ENCODE results near the gene IL13RA1.
"Not testable (repeated sequence)": the region's sequence is repeated elsewhere in the genome, so short reads cannot be mapped to it uniquely, and the experiment has no call there.

IL13RA1 gene

GRCh38 chrX:118730500-118731247, 3.3 kb downstream of the IL13RA1 start:
- FAIRE-seq, result no peak

GRCh38 chrX:118732551-118732950, 5.1 kb downstream of the IL13RA1 start:
- FAIRE-seq, result not testable (repeated sequence)

GRCh38 chrX:118734909-118735308, 7.5 kb downstream of the IL13RA1 start:
- no peak for FAIRE-seq

GRCh38 chrX:118736394-118737010, 9.1 kb downstream of the IL13RA1 start:
- FAIRE-seq, result no peak

GRCh38 chrX:118739577-118739976, 12.2 kb downstream of the IL13RA1 start:
- no peak for FAIRE-seq

GRCh38 chrX:118740276-118740889, 13.0 kb downstream of the IL13RA1 start:
- no peak for FAIRE-seq

GRCh38 chrX:118742176-118742575, 14.8 kb downstream of the IL13RA1 start:
- FAIRE-seq, result no peak

- FAIRE-seq, result no peak
Measured at GRCh38 chrX:118745570-118745969, 18.2 kb downstream of the IL13RA1 start.

GRCh38 chrX:118751950-118752783, 24.8 kb downstream of the IL13RA1 start:
- no peak for FAIRE-seq

- no peak for FAIRE-seq
Measured at GRCh38 chrX:118755633-118756032, 28.2 kb downstream of the IL13RA1 start.

GRCh38 chrX:118756101-118756500, 28.7 kb downstream of the IL13RA1 start:
- FAIRE-seq, result no peak

GRCh38 chrX:118758511-118758910, 31.1 kb downstream of the IL13RA1 start:
- no peak for FAIRE-seq

- no peak for FAIRE-seq
Measured at GRCh38 chrX:118760025-118760424, 32.6 kb downstream of the IL13RA1 start.

- FAIRE-seq, result no peak
Measured at GRCh38 chrX:118761939-118762707, 34.7 kb downstream of the IL13RA1 start.

- FAIRE-seq, result peak; percentile 81
Measured at GRCh38 chrX:118763489-118763888, 36.1 kb downstream of the IL13RA1 start.

- FAIRE-seq, result no peak
Measured at GRCh38 chrX:118764122-118764521, 36.7 kb downstream of the IL13RA1 start.

- no peak for FAIRE-seq
Measured at GRCh38 chrX:118770133-118770760, 42.8 kb downstream of the IL13RA1 start.

GRCh38 chrX:118772051-118772450, 44.6 kb downstream of the IL13RA1 start:
- no peak for FAIRE-seq

GRCh38 chrX:118773782-118774181, 46.4 kb downstream of the IL13RA1 start:
- FAIRE-seq, result no peak

GRCh38 chrX:118779581-118779980, 52.2 kb downstream of the IL13RA1 start:
- peak; percentile 76 for FAIRE-seq

- FAIRE-seq, result no peak
Measured at GRCh38 chrX:118780509-118780908, 53.1 kb downstream of the IL13RA1 start.

GRCh38 chrX:118780911-118781310, 53.5 kb downstream of the IL13RA1 start:
- no peak for FAIRE-seq
